ENCODE results near the gene RIMS1.

The RIMS1 gene

GRCh38 chr6:72363844-72364740, 477.7 kb downstream of the RIMS1 start:
- DNase-seq = peak; percentile 33

DNA sequence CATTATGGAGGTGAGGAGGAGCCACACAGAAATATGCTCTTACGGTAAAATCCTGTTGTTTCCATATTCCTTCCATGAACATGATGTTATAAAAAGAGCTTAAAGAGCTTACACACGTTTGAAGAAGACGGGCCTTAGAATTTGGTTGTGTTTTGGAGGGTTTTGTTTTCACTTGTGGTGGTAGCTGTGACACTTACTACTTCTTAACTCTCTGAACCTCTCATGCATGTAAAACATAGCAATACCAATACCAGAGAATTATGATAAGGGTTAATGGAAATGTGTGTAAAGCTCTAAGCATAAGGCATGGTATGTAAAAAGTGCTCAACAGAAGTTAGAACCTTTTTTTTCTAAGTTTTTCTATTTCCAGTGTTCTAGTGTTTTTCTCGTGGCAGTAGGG, 479.4 kb downstream of the RIMS1 start:
- no peak for DNase-seq

DNA sequence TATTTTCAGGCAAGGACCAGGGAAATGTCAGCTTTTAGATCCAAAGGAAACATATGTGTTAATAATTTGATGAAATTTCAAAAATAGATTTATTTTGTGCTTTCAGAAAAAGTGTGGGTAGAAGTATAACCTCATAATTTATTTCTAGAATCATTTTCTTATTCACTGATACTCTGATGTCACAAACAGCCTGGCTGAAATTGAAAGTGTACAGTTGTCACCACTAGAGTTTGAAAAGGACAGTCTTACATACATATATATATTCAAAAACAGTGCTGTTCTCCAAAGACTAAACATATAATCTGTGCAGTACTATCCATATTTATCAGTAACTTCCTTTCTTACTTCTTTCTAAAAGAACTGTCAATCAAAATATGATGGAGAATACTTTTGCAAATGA, 481.1 kb downstream of the RIMS1 start:
- DNase-seq = no peak

- DNase-seq = no peak
These were observed 485.1 kb downstream of the RIMS1 start for GRCh38 chr6:72371473-72371872.

- no peak for DNase-seq
These were observed 487.8 kb downstream of the RIMS1 start for GRCh38 chr6:72374172-72374571.

DNA sequence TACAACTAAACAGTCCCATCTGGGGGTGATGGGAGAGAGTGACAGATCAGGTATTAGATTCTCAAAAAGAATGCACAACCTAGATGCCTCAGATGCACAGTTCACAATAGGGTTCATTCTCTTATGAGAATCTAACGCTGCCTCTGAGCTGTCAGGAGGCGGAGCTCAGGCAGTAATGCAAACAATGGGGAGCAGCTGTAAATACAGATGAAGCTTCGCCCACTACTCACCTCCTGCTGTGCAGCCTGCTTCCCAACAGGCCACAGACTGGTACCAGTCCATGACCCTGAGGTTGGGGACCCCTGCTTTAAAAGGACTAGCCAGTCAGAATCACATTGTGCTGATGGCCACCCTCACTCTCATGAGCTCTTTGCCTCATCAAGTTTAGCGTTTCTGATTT, 488.5 kb downstream of the RIMS1 start:
- DNase-seq = no peak

DNA sequence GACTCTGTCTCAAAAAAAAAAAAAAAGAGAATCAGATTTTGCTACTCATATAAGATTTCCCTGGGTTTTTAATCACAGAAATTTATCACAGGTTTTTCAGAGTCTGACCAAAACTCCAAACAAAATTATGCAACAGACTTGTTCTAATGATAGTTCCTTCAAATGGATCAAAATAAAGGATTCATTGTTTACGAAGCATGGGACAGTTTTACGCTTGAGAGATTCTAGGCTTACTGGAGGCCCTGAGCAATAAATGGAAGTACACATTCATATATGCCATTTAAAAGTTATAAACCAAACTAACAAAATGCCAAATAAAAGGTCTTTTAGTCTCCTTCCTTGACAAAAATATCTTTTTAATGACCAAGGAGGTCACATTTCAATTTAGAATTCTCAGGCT, 490.4 kb downstream of the RIMS1 start:
- DNase-seq = no peak

GRCh38 chr6:72381076-72381475, 494.7 kb downstream of the RIMS1 start:
- DNase-seq = no peak

GRCh38 chr6:72382602-72383529, 496.5 kb downstream of the RIMS1 start:
- no peak for DNase-seq

- no peak for DNase-seq
These were observed 500.0 kb downstream of the RIMS1 start for GRCh38 chr6:72386324-72386723.

DNA sequence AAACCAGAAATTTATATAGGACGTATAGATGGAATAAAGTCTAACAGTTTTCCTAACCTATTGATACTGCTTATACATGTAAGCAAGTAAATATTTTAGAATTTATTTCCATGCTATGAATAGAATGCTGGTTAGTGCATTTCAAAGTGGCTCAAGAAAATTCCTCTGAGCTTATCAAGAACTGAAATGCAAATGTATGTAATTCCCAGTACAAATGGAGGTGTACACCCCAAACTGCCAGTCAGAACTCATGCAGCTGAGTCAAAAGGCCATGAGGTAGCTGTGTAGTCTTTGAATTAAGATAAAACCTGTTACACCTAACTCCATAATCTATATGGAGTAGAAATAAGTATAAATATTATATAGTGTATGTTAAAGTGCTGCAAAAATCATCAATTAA, 503.3 kb downstream of the RIMS1 start:
- no peak for DNase-seq

DNA sequence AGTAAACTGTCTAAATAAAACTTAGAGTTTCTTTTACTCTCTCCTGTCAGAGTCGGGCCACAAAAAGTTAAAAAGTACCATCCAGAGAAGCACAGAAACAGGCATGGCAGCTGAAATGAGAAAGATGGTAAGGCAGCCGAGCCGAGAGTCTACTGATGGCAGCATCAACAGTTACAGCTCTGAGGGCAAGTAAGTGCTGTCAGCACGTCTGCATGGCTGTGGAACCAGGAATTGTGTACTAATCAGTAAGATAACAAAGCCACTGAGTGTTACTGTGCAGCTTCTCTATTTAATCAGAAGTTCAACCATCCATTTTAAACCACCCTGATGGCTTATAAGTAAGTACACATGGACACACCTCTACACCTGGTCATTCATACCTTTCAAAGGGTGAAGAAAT, 504.2 kb downstream of the RIMS1 start:
- no peak for DNase-seq

- DNase-seq = no peak
These were observed 515.5 kb downstream of the RIMS1 start for GRCh38 chr6:72401865-72402264.

DNA sequence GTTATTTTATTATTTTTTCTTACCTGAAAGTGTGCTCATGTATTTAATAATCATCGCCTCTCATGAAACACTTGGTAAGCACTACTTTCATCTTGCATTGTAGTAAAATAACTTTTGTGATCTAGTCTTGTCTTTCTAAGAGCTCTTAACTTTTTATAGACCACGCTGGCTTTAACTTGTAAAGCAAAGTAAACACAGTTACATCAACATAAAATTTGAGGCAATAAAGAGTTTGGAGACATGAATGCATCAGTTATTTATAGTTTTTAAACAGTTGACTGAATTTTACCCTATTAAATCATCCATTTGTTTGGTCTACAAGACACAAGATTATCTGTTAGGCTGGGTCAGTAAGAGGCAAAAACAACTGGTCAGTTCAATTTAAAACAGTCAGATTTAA, 517.1 kb downstream of the RIMS1 start:
- DNase-seq = no peak

- DNase-seq = no peak
These were observed 520.2 kb downstream of the RIMS1 start for GRCh38 chr6:72406517-72406916.

DNA sequence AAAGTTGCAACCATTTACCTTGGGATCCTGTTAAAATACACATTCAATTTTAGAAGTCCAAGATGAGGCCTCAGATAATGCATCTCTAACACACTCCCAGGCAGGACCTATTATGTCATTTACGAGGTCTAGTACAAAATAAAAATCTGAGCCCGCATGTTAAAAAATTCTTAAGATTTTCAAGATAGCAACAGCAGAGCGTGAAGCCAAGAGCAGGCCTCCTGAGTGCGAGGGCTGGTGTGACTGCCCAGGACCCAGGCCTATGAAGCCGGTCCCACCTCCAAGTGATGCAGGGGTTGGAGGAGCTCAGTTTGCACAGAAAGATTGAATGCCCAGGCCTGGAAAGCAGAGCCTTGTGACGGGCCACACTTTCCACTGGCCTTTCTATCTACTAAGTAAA, 524.4 kb downstream of the RIMS1 start:
- DNase-seq = no peak

- peak; percentile 57 for DNase-seq
These were observed 525.7 kb downstream of the RIMS1 start for GRCh38 chr6:72411872-72412708.

DNA sequence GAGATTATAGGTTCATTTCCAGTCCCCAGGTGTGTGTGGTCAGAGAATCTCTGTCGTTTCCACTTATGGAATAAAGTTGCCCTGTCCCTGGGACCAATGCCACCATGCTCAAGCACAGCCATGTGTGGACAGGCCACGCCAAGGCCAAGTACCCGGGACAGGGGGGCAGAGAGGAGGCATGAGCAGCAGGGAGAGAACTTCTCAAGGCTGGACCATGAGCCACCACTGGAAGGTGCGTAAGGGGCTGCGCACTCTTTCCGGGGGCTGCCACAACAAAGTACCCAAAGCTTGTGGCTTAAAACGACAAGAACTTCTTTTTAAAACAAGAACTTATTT, 526.3 kb downstream of the RIMS1 start:
- DNase-seq = no peak

DNA sequence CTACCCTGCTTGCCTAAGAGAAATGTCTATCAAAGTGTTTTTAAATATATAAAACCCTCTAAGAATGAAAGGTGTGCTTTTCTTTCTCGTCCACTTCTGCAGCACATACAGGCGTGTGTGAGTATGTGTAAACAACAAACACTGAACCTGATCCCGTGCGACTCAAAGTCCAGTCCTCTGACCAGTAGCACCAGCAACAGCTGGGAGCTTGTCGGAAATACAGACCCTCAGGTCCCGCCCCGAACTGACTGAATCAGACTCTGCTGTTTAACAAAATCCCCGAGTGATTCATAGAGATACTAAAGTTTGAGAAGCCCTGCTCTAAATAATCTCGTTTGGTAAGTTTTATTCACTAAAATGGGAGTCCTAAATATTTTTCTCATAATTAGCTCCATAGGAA, 527.5 kb downstream of the RIMS1 start:
- no peak for DNase-seq

- no peak for DNase-seq
These were observed 528.3 kb downstream of the RIMS1 start for GRCh38 chr6:72414657-72415056.

- no peak for DNase-seq
These were observed 530.6 kb downstream of the RIMS1 start for GRCh38 chr6:72416744-72417465.

GRCh38 chr6:72417759-72418158, 531.4 kb downstream of the RIMS1 start:
- no peak for DNase-seq
